Measurements from ENCODE around the gene SLC1A2. TPM values are rescaled to one million over a fixed set of nuclear protein-coding genes. Genes with fewer than 3 reads are reported as not detected.

Gene SLC1A2
- total RNA-seq, 3 donors from 2014 or later: 0.32 to 23.7 (median 10.5) TPM

GRCh38 chr11:35381709-35382322 is 37.5 kb downstream of the SLC1A2 start:
- TF ChIP-seq POLR2AphosphoS5 (IDR thresholded peaks at IDR 0.05): no peak
- TF ChIP-seq POLR2A (IDR thresholded peaks at IDR 0.05): no peak
- TF ChIP-seq CTCF (IDR thresholded peaks at IDR 0.05): no peak
- H3K4me3 ChIP-seq: no peak overlapping the region
- no peaks in the 10 kb centered on the region for H3K27me3 ChIP-seq
- H3K36me3 ChIP-seq: no peaks in the 10 kb centered on the region
- no peaks in the 10 kb centered on the region for H3K4me1 ChIP-seq
- H3K9me3 ChIP-seq: no peaks in the 10 kb centered on the region
- H3K27ac ChIP-seq: no peak overlapping the region
- DNase-seq (ENCODE audit: low spot score in 2 of 2): no peak
- intact Hi-C loops (cut with DNase I; ENCODE audit: low total_unique reads): no loop called here

- Histone ChIP-seq H3K27ac (no peak overlapping the region), H3K36me3 (no peaks in the 10 kb centered on the region), H3K4me1 (no peaks in the 10 kb centered on the region), H3K4me3 (no peak overlapping the region), H3K9me3 (no peaks in the 10 kb centered on the region), H3K27me3 (no peaks in the 10 kb centered on the region)
- intact Hi-C loops (cut with DNase I; ENCODE audit: low total_unique reads): no loop called here
- no peak for TF ChIP-seq POLR2AphosphoS5 (IDR thresholded peaks at IDR 0.05)
- no peak for TF ChIP-seq CTCF (IDR thresholded peaks at IDR 0.05)
- TF ChIP-seq POLR2A (IDR thresholded peaks at IDR 0.05): no peak
- DNase-seq (ENCODE audit: low spot score in 2 of 2): no peak
Measured at GRCh38 chr11:35380603-35381002, 38.8 kb downstream of the SLC1A2 start.

GRCh38 chr11:35377262-35377661 is 42.1 kb downstream of the SLC1A2 start:
- Histone ChIP-seq H3K9me3 (no peaks in the 10 kb centered on the region), H3K4me3 (no peak overlapping the region), H3K27ac (peak overlapping the region in 1 of 2 donors; percentile 61), H3K36me3 (no peaks in the 10 kb centered on the region), H3K27me3 (no peaks in the 10 kb centered on the region), H3K4me1 (no peaks in the 10 kb centered on the region)
- intact Hi-C loops (cut with DNase I; ENCODE audit: low total_unique reads): no loop called here
- no peak for TF ChIP-seq POLR2A (IDR thresholded peaks at IDR 0.05)
- no peak for TF ChIP-seq POLR2AphosphoS5 (IDR thresholded peaks at IDR 0.05)
- no peak for TF ChIP-seq CTCF (IDR thresholded peaks at IDR 0.05)
- no peak for DNase-seq (ENCODE audit: low spot score in 2 of 2)

GRCh38 chr11:35376613-35377012 is 42.7 kb downstream of the SLC1A2 start:
- H3K27me3 ChIP-seq: no peaks in the 10 kb centered on the region
- no peak overlapping the region for H3K4me3 ChIP-seq
- no peak for TF ChIP-seq POLR2AphosphoS5 (IDR thresholded peaks at IDR 0.05)
- no peak for TF ChIP-seq POLR2A (IDR thresholded peaks at IDR 0.05)
- no peak for TF ChIP-seq CTCF (IDR thresholded peaks at IDR 0.05)
- H3K9me3 ChIP-seq: no peaks in the 10 kb centered on the region
- no peaks in the 10 kb centered on the region for H3K4me1 ChIP-seq
- H3K27ac ChIP-seq: peak overlapping the region in 1 of 2 donors; percentile 61
- no peaks in the 10 kb centered on the region for H3K36me3 ChIP-seq
- intact Hi-C loops (cut with DNase I; ENCODE audit: low total_unique reads): no loop called here
- no peak for DNase-seq (ENCODE audit: low spot score in 2 of 2)

GRCh38 chr11:35376118-35376510 is 43.2 kb downstream of the SLC1A2 start:
- TF ChIP-seq POLR2AphosphoS5 (IDR thresholded peaks at IDR 0.05) (no peak), CTCF (IDR thresholded peaks at IDR 0.05) (no peak), POLR2A (IDR thresholded peaks at IDR 0.05) (no peak)
- intact Hi-C loops (cut with DNase I; ENCODE audit: low total_unique reads): no loop called here
- Histone ChIP-seq H3K4me1 (no peaks in the 10 kb centered on the region), H3K9me3 (no peaks in the 10 kb centered on the region), H3K4me3 (no peak overlapping the region), H3K36me3 (no peaks in the 10 kb centered on the region), H3K27ac (peak overlapping the region in 1 of 2 donors; percentile 45), H3K27me3 (no peaks in the 10 kb centered on the region)
- DNase-seq (ENCODE audit: low spot score in 2 of 2): no peak

Measured in breast epithelium (tissue), 4 donors.